Eye (tissue), 1 donor: ENCODE results near the gene PAH.

ENCODE experiments used
- DNase-seq: peaks from one replicate; pipeline ENCODE4 v3.0.0-alpha.2; 2015

The PAH gene

DNA sequence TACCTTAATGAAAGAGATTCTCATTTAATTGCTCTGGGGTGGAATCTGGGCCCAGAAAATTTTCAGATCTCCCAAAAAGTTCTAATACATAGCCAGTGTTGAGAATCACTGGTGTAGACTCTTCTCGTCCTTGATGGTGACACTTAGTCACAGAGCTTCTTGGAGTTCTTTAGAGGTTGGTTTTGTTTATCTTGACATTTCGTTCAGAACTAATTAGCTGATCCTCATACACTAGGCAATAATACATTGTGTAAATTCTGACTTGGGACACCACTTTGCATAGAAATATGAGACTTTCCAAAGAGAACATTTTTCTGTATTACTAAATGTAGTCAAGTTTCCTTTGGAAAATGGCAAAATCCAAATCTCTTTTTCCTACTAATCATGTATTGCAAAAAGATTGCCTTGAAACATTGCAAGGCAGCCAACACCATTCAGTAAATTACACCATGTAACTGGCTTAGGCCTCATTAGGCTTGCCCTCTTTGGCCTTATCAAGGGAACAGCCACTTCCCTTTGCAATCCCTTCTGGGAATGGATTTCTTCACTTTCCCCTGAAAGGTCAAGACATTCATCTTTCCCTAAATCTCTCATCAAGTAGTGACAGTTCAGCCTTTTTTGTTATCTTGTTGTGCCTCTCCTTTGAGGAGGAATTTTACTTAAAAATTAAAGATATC lies 102.2 kb downstream of the PAH start:
- DNase-seq, result no peak

DNA sequence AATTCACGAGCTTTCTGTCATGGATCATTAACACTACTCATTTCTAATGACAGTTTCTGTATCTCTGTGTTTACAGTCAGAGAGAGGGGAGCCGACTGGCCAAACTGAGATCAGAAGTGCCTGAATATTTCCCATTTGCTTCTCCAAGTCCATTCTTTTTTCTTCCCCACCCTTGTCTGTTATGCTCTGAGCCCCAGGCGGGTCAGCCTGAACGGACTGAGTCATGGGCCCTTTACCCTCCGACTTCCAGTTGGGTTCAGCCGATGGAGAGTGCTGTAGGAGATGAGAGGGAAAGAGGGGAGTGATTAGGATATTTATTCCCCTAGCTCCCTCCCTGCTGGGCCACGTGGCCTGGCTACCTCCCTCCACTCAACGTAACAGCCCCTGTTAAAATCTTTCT lies 104.7 kb downstream of the PAH start:
- DNase-seq, result no peak

DNA sequence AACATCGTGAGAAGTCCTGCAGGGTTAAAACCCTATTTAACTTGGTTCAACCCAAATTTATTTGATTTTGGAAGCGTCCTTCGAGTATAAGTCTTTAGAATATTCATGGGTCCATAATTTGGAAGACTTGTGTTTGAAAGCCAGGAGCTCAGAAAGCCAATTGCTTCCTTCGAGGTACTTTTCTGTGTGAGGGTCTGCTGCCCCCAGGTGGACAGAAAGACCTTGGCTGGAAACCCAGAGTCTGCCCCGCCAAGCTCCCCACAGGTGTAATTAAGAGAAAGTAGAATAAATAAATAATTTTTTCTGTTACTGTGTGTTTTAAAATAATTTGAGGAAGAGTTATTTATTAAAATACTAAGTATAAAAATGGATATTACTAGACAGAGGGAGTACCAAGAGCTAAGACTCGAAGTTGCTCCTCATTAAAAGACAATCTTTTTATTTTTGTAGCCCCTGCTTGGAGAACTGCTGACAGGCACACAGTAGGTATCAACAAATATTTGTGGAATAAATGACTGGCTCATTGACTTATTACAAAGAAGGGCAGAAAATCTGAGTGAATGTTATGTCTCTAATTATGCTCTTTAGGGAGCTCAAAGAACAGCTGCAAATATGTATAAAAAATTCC lies 105.8 kb downstream of the PAH start:
- DNase-seq, result peak; percentile 59

DNA sequence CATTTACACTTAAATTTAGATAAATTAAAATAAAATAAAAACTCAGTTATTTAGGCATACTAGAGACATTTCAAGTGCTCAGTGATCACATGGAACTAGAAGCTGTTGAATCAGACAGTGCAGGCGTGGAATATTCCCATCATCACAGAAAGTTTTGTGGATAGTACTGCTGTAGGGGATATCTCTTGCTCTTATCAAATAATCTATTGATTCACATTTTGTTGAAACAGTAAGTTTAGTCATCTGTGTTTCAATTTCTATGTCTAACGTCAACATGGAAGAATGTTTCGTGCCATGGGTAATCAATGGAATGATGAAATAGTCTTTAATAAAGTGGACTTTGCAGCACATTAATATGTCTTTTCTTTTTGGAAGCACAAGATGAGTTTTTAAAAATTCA lies 108.6 kb downstream of the PAH start:
- DNase-seq, result no peak

DNA sequence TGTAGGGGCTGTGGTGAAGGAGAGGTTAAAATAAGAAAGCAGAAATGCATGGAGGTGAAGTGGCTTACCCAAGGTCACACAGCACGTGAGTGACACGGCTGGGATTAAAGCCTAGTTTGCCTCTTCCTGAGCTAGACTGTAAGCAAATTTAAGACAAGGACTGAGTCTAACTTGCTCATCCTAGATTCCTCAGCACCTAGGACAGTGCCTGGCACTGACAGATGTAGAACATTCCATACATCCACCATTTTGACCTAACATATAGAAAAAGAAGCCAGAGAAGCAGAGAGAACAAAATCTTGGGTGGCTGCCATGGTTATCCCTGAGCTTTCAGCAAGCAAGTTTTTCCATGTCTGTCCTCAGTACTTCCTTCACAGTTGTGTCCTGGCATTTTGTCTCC lies 110.5 kb downstream of the PAH start:
- DNase-seq, result no peak

DNA sequence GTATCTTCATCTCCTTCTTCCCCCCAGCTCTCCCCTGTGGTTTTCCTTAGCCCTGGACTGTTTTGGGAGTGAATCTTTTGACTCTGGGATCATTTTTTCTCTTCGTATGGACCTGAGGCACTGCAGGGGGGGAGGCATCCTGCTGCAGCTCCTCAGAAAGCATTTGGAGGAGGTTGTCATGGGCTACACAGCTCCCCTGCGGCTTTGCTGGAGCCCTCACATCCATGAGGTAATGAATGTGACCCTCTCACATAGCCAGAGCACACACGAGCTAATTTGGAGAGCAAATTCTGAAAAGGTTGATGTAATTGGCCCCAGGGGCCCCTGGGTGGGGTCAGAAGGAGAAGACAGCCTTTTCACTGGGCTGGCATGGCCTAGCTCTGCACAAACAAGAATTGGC lies 110.9 kb downstream of the PAH start:
- DNase-seq, result no peak

DNA sequence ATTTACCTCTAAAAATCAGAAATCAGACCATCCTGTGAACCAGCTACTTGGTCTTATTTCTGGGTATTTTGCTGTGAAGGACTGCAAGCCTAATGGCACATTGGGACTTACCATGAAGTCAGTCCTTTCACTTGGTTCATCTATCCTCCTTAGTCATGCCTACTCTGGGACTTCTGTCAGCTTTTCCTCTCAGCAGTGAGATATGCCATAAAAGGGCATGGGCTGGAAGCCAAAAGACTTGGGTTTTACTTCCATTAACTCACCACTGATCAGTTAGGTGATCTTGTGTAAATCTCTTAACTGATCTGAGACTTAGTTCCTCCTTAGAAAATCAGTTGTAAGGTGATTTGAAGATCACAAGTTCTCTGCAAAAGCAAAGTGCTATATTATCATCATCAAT lies 116.5 kb downstream of the PAH start:
- DNase-seq, result no peak

DNA sequence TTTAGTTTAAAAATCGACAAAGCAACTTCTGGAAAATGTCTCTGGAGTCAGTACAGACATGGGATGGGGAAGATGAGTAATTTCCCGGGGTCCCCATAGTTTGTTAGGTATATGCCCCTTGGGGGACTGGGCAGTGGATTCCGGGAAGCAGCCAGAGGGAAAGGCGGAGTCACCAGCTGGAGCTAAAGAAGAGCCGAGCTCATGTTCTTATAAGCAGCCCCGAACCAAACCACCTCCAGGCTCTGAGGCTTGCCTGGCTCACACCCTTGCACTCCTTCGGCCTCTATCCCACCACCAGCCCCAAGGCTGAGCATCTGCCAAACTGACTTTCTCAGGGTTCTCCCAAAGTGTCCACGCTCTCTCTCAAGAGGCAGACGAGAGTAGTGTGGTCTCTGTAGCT lies 117.8 kb downstream of the PAH start:
- no peak for DNase-seq

DNA sequence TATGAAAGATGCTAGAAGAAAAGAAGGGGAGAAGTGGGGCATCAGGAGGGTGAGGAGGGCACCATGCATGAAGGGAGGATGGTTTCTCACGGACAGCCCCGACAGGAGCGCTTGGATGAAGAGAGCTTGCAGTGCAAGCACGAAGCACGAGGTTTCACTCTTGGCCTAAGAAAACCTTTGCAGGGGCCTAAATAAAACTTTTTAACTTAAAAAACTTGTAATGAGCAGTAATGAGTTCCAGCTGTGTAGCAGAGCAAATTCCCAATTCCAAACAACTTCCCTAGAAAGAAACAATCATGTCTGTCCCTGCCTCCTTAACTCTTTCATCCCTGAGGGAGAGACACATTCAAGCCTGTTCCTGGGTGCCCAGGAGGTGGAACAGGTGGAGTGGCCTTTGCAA lies 119.5 kb downstream of the PAH start:
- DNase-seq, result peak; percentile 21

DNA sequence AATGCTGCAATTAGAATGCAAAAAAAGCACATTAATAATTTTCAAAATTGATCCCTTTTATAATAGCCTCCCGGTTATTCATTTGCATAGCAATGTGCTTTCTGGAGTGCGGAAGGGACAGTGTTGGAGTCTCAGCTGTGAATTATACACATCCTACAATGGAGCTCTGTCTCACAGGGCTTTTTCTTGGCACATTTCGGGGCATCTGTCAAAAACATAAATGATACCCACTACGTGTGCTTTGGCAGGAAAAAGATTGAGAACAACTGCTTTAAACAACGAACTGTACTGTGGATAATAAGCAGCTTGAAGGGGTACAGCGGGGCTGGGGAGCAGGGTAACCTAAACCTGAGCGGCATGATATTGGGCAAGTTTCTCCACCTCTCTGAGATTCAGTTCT lies 123.1 kb downstream of the PAH start:
- no peak for DNase-seq
